Stimulated activated CD8-positive, alpha-beta memory T cell treated with anti-CD3 and anti-CD28 coated beads, Interleukin-15, amount 100 ng/mL, for 1 hour (primary cell): ENCODE measurements around the gene CYFIP2.

ENCODE experiments used
- DNase-seq: peaks from one replicate; pipeline ENCODE4 v3.0.0-alpha.2; 2020; ENCODE audit warnings: low read depth

The CYFIP2 gene

GRCh38 chr5:157358871-157359270, 92.9 kb downstream of the CYFIP2 start:
- DNase-seq = no peak

GRCh38 chr5:157359356-157360055, 93.6 kb downstream of the CYFIP2 start:
- DNase-seq = no peak

- DNase-seq = no peak
Observed at GRCh38 chr5:157362012-157362411, 96.1 kb downstream of the CYFIP2 start.

- no peak for DNase-seq
Observed at GRCh38 chr5:157362502-157362901, 96.6 kb downstream of the CYFIP2 start.

GRCh38 chr5:157362982-157363381, 97.1 kb downstream of the CYFIP2 start:
- DNase-seq = no peak

- DNase-seq = no peak
Observed at GRCh38 chr5:157365732-157366131, 99.8 kb downstream of the CYFIP2 start.

- no peak for DNase-seq
Observed at GRCh38 chr5:157366741-157367674, 101.1 kb downstream of the CYFIP2 start.

GRCh38 chr5:157369507-157369906, 103.6 kb downstream of the CYFIP2 start:
- DNase-seq = no peak

GRCh38 chr5:157370967-157371366, 105.0 kb downstream of the CYFIP2 start:
- no peak for DNase-seq

- DNase-seq = no peak
Observed at GRCh38 chr5:157371655-157372471, 105.9 kb downstream of the CYFIP2 start.

GRCh38 chr5:157372472-157372822, 106.5 kb downstream of the CYFIP2 start:
- no peak for DNase-seq

GRCh38 chr5:157378509-157378908, 112.6 kb downstream of the CYFIP2 start:
- DNase-seq = no peak

GRCh38 chr5:157379983-157380382, 114.1 kb downstream of the CYFIP2 start:
- no peak for DNase-seq

GRCh38 chr5:157381746-157382145, 115.8 kb downstream of the CYFIP2 start:
- DNase-seq = no peak

- no peak for DNase-seq
Observed at GRCh38 chr5:157382996-157383800, 117.3 kb downstream of the CYFIP2 start.

- DNase-seq = no peak
Observed at GRCh38 chr5:157384971-157385709, 119.2 kb downstream of the CYFIP2 start.

GRCh38 chr5:157387041-157387563, 121.2 kb downstream of the CYFIP2 start:
- DNase-seq = no peak

- DNase-seq = no peak
Observed at GRCh38 chr5:157387683-157388093, 121.8 kb downstream of the CYFIP2 start.

- DNase-seq = no peak
Observed at GRCh38 chr5:157388111-157388710, 122.3 kb downstream of the CYFIP2 start.

- no peak for DNase-seq
Observed at GRCh38 chr5:157389103-157389502, 123.2 kb downstream of the CYFIP2 start.
